ENCODE results near the gene GAS2. TPM values are rescaled to one million over a fixed set of nuclear protein-coding genes. Genes with fewer than 3 reads are reported as not detected.

GAS2 gene
- total RNA-seq, 4 donors from 2014 or later, result 5.8 to 10.7 (median 8.7) TPM

- Histone ChIP-seq H3K4me3 (no peak overlapping the region), H3K27ac (no peak overlapping the region)
Measured at GRCh38 chr11:22668005-22668796, 1.8 kb downstream of the GAS2 start.

DNA sequence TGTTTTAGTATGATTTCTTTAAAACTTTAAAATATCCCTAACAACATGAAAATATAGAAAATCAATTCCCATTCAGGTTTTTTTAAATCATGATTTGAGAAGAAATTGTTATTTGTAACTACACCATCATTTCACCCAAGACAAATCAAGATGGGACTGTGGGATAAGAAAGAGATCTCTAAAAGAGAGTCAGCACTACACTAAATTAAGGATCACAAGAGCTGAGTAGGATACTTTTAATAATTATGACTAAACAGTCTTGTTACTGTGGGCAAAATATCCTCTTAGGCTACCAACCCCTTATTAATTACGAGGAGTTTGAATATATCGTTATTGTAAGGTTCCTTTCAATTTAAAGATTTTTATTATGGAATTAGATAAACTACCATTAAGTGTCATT, 3.0 kb downstream of the GAS2 start:
- Histone ChIP-seq H3K36me3 (no peaks in the 10 kb centered on the region), H3K27ac (no peak overlapping the region), H3K4me1 (peaks cover 0 to 16% (median 0%) of the 10 kb centered on the region in 4 donors), H3K27me3 (no peaks in the 10 kb centered on the region), H3K9me3 (no peaks in the 10 kb centered on the region), H3K4me3 (no peak overlapping the region)
- TF ChIP-seq CTCF (IDR thresholded peaks at IDR 0.05), result no peak
- no peak for TF ChIP-seq POLR2A (IDR thresholded peaks at IDR 0.05)
- no peak for DNase-seq

More at GRCh38 chr11:22668005-22668796, 1.8 kb downstream of the GAS2 start:
- no peaks in the 10 kb centered on the region for H3K9me3 ChIP-seq
- TF ChIP-seq POLR2A (IDR thresholded peaks at IDR 0.05) (no peak), CTCF (IDR thresholded peaks at IDR 0.05) (no peak)
- H3K27me3 ChIP-seq, result no peaks in the 10 kb centered on the region
- peaks cover 0 to 16% (median 0%) of the 10 kb centered on the region in 4 donors for H3K4me1 ChIP-seq
- no peaks in the 10 kb centered on the region for H3K36me3 ChIP-seq
- no peak for DNase-seq

DNA sequence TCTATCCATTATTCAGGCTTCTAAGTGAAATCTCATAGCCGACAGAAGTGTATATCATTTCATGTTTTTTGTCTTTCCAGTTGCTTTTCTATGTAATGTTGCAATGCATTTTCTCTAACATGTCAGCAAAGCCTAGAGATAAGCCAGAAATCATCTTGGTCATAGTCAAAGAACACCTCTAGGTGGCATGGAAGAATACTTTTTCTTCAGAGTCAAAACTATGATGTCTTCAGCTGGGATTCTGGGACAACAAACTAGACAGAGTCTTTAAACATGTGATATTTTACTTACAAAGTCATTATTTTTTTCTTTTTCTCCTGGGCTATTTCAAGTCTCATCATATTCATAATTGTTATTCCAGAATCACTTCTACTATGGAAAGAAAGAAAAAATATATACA, 4.4 kb downstream of the GAS2 start:
- no peak overlapping the region for H3K27ac ChIP-seq

GRCh38 chr11:22671751-22672150, 5.3 kb downstream of the GAS2 start:
- H3K27ac ChIP-seq, result no peak overlapping the region
- TF ChIP-seq CTCF (IDR thresholded peaks at IDR 0.05), result no peak
- TF ChIP-seq POLR2A (IDR thresholded peaks at IDR 0.05), result no peak
- H3K9me3 ChIP-seq, result no peaks in the 10 kb centered on the region

More for the DNA sequence above, 4.4 kb downstream of the GAS2 start:
- no peak for DNase-seq
- Histone ChIP-seq H3K4me3 (no peak overlapping the region), H3K4me1 (peaks cover 0 to 15% (median 0%) of the 10 kb centered on the region in 4 donors), H3K36me3 (no peaks in the 10 kb centered on the region), H3K9me3 (no peaks in the 10 kb centered on the region), H3K27me3 (no peaks in the 10 kb centered on the region)
- TF ChIP-seq CTCF (IDR thresholded peaks at IDR 0.05) (peak in 4 of 6 experiments; percentile 8 to 65 (median 64)), POLR2A (IDR thresholded peaks at IDR 0.05) (no peak)

GRCh38 chr11:22674470-22675439, 8.3 kb downstream of the GAS2 start:
- no peak for TF ChIP-seq POLR2A (IDR thresholded peaks at IDR 0.05)
- no peak for TF ChIP-seq CTCF (IDR thresholded peaks at IDR 0.05)
- H3K9me3 ChIP-seq, result no peaks in the 10 kb centered on the region
- H3K4me1 ChIP-seq, result no peaks in the 10 kb centered on the region
- DNase-seq, result no peak
- no peaks in the 10 kb centered on the region for H3K27me3 ChIP-seq
- H3K27ac ChIP-seq, result no peak overlapping the region
- H3K36me3 ChIP-seq, result no peaks in the 10 kb centered on the region
- H3K4me3 ChIP-seq, result no peak overlapping the region

More at GRCh38 chr11:22671751-22672150, 5.3 kb downstream of the GAS2 start:
- DNase-seq, result no peak
- H3K27me3 ChIP-seq, result no peaks in the 10 kb centered on the region
- H3K36me3 ChIP-seq, result no peaks in the 10 kb centered on the region
- H3K4me1 ChIP-seq, result peaks cover 0 to 6% (median 0%) of the 10 kb centered on the region in 4 donors
- no peak overlapping the region for H3K4me3 ChIP-seq

Data from Peyer's patch (tissue), 4 donors.